ENCODE measurements around the gene FAM98B.

- TF ChIP-seq EZH2 (IDR thresholded peaks at IDR 0.05; ENCODE audit: borderline replicate concordance, insufficient read depth, low read depth, low read length, poor library complexity, severe bottlenecking): no peak
- TF ChIP-seq CTCF (IDR thresholded peaks at IDR 0.05): no peak
These were observed 53.1 kb downstream of the FAM98B start for GRCh38 chr15:38506997-38507396.

Data from B cell (primary cell).